Smooth muscle cell (in vitro differentiated cells): ENCODE measurements around the gene ASCL1. TPM values are rescaled to one million over a fixed set of nuclear protein-coding genes. Genes with fewer than 3 reads are reported as not detected.

ENCODE experiments used
- DNase-seq: peaks from one replicate; lab custom pipeline; 2025; ENCODE audit not compliant: unreplicated experiment; lab: John Stamatoyannopoulos, UW
- H2AFZ ChIP-seq: fragments of 200-600 bp; sonication (generic); 2 replicates; pipeline ENCODE4 v1.6.0; 2016; ENCODE audit warnings: antibody characterized with exemption, low read depth, mild to moderate bottlenecking
- H3F3A ChIP-seq: fragments of 200-600 bp; sonication (generic); 2 replicates; pipeline ENCODE4 v1.6.0; 2017; ENCODE audit warnings: antibody characterized with exemption, low read depth
- H3K27ac ChIP-seq: fragments of 200-600 bp; sonication (generic); 2 replicates; pipeline ENCODE4 v1.5.1; 2016; ENCODE audit warnings: low read depth, mild to moderate bottlenecking
- H3K27me3 ChIP-seq: fragments of 200-600 bp; sonication (generic); 2 replicates; pipeline ENCODE4 v1.6.1; 2016; ENCODE audit warnings: low read depth, mild to moderate bottlenecking
- H3K36me3 ChIP-seq: fragments of 200-600 bp; sonication (generic); 2 replicates; pipeline ENCODE4 v1.5.1; 2016; ENCODE audit warnings: low read depth
- H3K4me1 ChIP-seq: fragments of 200-600 bp; sonication (generic); 2 replicates; pipeline ENCODE4 v1.5.1; 2016; ENCODE audit warnings: low read depth
- H3K4me2 ChIP-seq: fragments of 200-600 bp; sonication (generic); 2 replicates; pipeline ENCODE4 v1.6.0; 2016; ENCODE audit warnings: mild to moderate bottlenecking
- H3K4me3 ChIP-seq: fragments of 200-600 bp; sonication (generic); 2 replicates; pipeline ENCODE4 v1.5.1; 2016; ENCODE audit warnings: mild to moderate bottlenecking
- H3K79me2 ChIP-seq: fragments of 200-600 bp; sonication (generic); 2 replicates; pipeline ENCODE4 v1.6.0; 2016; ENCODE audit warnings: low read depth, mild to moderate bottlenecking
- H3K9ac ChIP-seq: fragments of 200-600 bp; sonication (generic); 2 replicates; pipeline ENCODE4 v1.6.0; 2016; ENCODE audit warnings: low read depth
- H3K9me3 ChIP-seq: fragments of 200-600 bp; sonication (generic); replicated peaks from 2 replicates; pipeline ENCODE4 v1.5.1; 2016; ENCODE audit warnings: low read depth
- H4K20me1 ChIP-seq: fragments of 200-600 bp; sonication (generic); 2 replicates; pipeline ENCODE4 v1.6.0; 2016; ENCODE audit warnings: low read depth
- WGBS: methylation state at CpG from one replicate; pipeline ENCODE4 v1.1.7; 2016; ENCODE audit warnings: low lambda C conversion rate; 5-methylcytosine and 5-hydroxymethylcytosine counted together
- polyA plus RNA-seq: library from polyadenylated mRNA; unstranded; fragments of >200 nt; fragmentation: Nextera tagmentation; extraction: Ambion mirVana; gene quantifications from 2 replicates; pipeline ENCODE4 v1.2.1, GENCODE V29; 2016
- total RNA-seq: library from RNA; depleted of rRNA; stranded (reverse); fragments of >200 nt; gene quantifications from 2 replicates; pipeline ENCODE4 v1.2.3, GENCODE V29; 2014
- TF ChIP-seq, protein P1 (sequence below): fragments of 200-600 bp; sonication (generic); IDR thresholded peaks from 2 replicates; pipeline ENCODE4 v1.5.1; 2017; ENCODE audit warnings: borderline replicate concordance, mild to moderate bottlenecking, antibody characterized with exemption; ENCODE audit not compliant: insufficient read depth, poor library complexity, severe bottlenecking

ASCL1 gene
- total and polyA plus RNA-seq, 2 experiments from 2014 or later: not detected

DNA sequence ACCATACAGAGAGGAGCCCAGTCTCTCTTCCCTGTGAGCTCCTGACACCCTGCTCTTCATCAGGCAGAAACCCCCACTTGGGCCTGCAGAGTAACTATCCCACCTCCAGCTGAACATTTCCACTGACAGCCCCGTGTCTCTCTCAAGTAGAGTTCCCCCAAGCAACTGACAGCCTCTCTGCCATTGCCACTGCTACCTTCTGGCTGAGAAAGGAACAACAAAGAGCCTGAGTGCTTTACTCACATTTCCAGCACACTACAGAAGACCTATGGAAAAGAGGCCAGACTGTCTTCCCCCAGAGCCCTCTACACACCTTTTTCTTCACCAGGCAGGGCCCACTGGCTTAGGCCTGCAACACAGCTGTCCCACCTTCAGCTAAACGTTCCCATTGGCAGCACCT lies 18.4 kb upstream of the ASCL1 start:
- H3K4me2 ChIP-seq: no peak overlapping the region
- H3K27me3 ChIP-seq: peaks cover 7% of the 10 kb centered on the region
- H3K27ac ChIP-seq: no peak overlapping the region
- no peak for DNase-seq
- H3K9me3 ChIP-seq: no peaks in the 10 kb centered on the region
- no peak overlapping the region for H3K9ac ChIP-seq
- H3K4me3 ChIP-seq: no peak overlapping the region
- H4K20me1 ChIP-seq: no peaks in the 10 kb centered on the region
- H3K36me3 ChIP-seq: no peaks in the 10 kb centered on the region
- no peaks in the 10 kb centered on the region for H3F3A ChIP-seq
- no peaks in the 10 kb centered on the region for H3K4me1 ChIP-seq
- WGBS: 74% methylated on average over 2 of the region's 2 CpGs
- TF ChIP-seq, protein P1, sequence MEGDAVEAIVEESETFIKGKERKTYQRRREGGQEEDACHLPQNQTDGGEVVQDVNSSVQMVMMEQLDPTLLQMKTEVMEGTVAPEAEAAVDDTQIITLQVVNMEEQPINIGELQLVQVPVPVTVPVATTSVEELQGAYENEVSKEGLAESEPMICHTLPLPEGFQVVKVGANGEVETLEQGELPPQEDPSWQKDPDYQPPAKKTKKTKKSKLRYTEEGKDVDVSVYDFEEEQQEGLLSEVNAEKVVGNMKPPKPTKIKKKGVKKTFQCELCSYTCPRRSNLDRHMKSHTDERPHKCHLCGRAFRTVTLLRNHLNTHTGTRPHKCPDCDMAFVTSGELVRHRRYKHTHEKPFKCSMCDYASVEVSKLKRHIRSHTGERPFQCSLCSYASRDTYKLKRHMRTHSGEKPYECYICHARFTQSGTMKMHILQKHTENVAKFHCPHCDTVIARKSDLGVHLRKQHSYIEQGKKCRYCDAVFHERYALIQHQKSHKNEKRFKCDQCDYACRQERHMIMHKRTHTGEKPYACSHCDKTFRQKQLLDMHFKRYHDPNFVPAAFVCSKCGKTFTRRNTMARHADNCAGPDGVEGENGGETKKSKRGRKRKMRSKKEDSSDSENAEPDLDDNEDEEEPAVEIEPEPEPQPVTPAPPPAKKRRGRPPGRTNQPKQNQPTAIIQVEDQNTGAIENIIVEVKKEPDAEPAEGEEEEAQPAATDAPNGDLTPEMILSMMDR: no peak
- H3K79me2 ChIP-seq: no peaks in the 10 kb centered on the region
- H2AFZ ChIP-seq: no peak overlapping the region

DNA sequence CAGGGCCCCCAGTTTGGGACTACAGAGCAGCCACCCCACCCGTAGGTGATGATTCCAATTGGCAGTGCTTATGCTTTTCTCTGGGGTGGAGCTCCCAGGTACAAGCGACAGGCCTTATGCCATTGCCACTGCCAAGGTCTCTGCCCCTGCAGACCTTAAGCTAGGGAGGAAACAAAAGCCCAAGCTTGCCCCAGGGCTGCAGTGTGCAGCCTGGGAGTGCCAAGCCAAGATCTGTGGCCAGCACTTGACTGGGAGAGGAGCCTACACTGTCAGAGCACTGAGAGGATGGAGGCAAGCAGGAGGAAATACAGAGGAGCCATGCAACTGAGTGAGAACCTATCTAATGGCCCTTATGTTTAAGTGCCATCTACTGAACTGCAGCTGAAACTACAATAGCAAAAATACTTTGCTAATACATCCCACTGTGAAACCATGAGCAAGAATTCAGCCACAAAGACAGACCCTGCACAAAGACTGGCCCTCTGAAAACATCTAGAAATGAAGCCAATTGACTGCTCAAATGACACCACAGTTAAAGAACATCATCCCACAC lies 17.7 kb upstream of the ASCL1 start:
- 90% methylated on average over 2 of the region's 2 CpGs for WGBS
- H3K4me1 ChIP-seq: no peaks in the 10 kb centered on the region
- H3K27me3 ChIP-seq: peaks cover 7% of the 10 kb centered on the region
- TF ChIP-seq, protein P1: no peak
- no peaks in the 10 kb centered on the region for H4K20me1 ChIP-seq
- H3K9ac ChIP-seq: no peak overlapping the region
- no peaks in the 10 kb centered on the region for H3K79me2 ChIP-seq
- no peak overlapping the region for H2AFZ ChIP-seq
- no peak overlapping the region for H3K4me2 ChIP-seq
- H3K9me3 ChIP-seq: no peaks in the 10 kb centered on the region
- H3K4me3 ChIP-seq: no peak overlapping the region
- H3K36me3 ChIP-seq: no peaks in the 10 kb centered on the region
- DNase-seq: no peak
- no peak overlapping the region for H3K27ac ChIP-seq
- H3F3A ChIP-seq: no peaks in the 10 kb centered on the region

- Histone ChIP-seq H3K27me3 (peaks cover 56% of the 10 kb centered on the region), H3K9ac (no peak overlapping the region), H3F3A (no peaks in the 10 kb centered on the region), H4K20me1 (no peaks in the 10 kb centered on the region), H3K4me1 (no peaks in the 10 kb centered on the region), H3K27ac (no peak overlapping the region), H3K9me3 (no peaks in the 10 kb centered on the region), H3K4me3 (no peak overlapping the region), H3K4me2 (no peak overlapping the region), H3K36me3 (no peaks in the 10 kb centered on the region), H3K79me2 (no peaks in the 10 kb centered on the region), H2AFZ (no peak overlapping the region)
- WGBS: 76% methylated on average over 2 of the region's 2 CpGs
- TF ChIP-seq, protein P1: no peak
- no peak for DNase-seq
Observed at GRCh38 chr12:102946042-102946441, 11.4 kb upstream of the ASCL1 start.

DNA sequence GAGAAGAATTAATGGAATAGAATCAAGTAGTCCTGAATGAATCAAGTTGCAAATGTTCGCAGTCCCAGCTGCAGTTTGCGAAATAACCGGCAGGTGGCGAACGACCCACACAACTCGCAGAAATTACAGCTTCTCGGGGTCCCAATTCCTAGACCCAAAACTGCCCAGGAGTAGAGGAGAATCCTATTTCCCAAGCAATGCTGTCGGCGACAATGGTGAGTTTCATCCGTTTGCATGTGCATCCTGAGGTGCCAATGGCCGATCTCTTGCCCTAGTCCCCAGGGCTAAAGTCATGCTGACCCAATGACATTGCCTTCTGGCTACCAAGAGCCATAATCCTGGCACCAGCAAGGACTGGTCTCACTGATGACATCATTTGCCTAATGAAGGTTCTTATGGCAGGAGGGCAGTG lies 8.5 kb upstream of the ASCL1 start:
- no peak overlapping the region for H3K9ac ChIP-seq
- 4% methylated on average over 11 of the region's 11 CpGs for WGBS
- H3K4me2 ChIP-seq: no peak overlapping the region
- H3K4me1 ChIP-seq: no peaks in the 10 kb centered on the region
- H3F3A ChIP-seq: no peaks in the 10 kb centered on the region
- H3K36me3 ChIP-seq: no peaks in the 10 kb centered on the region
- H3K79me2 ChIP-seq: no peaks in the 10 kb centered on the region
- peaks cover 77% of the 10 kb centered on the region for H3K27me3 ChIP-seq
- no peaks in the 10 kb centered on the region for H4K20me1 ChIP-seq
- no peak overlapping the region for H3K4me3 ChIP-seq
- no peak overlapping the region for H3K27ac ChIP-seq
- H2AFZ ChIP-seq: no peak overlapping the region
- DNase-seq: no peak
- TF ChIP-seq, protein P1: peak; percentile 97
- H3K9me3 ChIP-seq: no peaks in the 10 kb centered on the region
